SK-N-SH (cell line): ENCODE data around the gene GLTP. TPM values are rescaled to one million over a fixed set of nuclear protein-coding genes. Genes with fewer than 3 reads are reported as not detected.

Experiments used
- CTCF ChIA-PET: fragments of 300-600, 350-600 bp; formaldehyde crosslinking; extraction: SDS; loops from one replicate; lab custom pipeline; 2021; lab: Yijun Ruan, JAX
- POLR2A ChIA-PET: fragments of 350-600 bp; sonication (Branson Sonifier 250); formaldehyde crosslinking; extraction: SDS; loops from one replicate; lab custom pipeline; 2020; ENCODE audit warnings: antibody characterized with exemption, inconsistent platforms; lab: Yijun Ruan, JAX
- DNase-seq: peaks from one replicate; pipeline ENCODE4 v3.0.0; 2012
- H2AFZ ChIP-seq: fragments of 200-600 bp; sonication (generic); 2 replicates; pipeline ENCODE4 v1.8.1; 2016; ENCODE audit warnings: antibody characterized with exemption, mild to moderate bottlenecking, low read depth
- H3F3A ChIP-seq: fragments of 200-600 bp; sonication (generic); replicated peaks from 2 replicates; pipeline ENCODE3; 2016; ENCODE audit warnings: antibody characterized with exemption, mild to moderate bottlenecking; ENCODE audit not compliant: insufficient read depth
- H3K27ac ChIP-seq, 2 experiments: fragments of 200-500 bp in 1 of 2; fragments of 200-600 bp in 1 of 2; sonication (Bioruptor generic) in 1 of 2; sonication (generic), shearing (Covaris generic) in 1 of 2; 2 replicates each; pipeline versions ENCODE4 v1.5.1 to v1.6.1; 2014 to 2016; ENCODE audit warnings: low read depth in 2 of 2, inconsistent platforms in 1 of 2, low read length in 1 of 2, mild to moderate bottlenecking in 1 of 2, mixed read lengths in 1 of 2
- H3K27me3 ChIP-seq: fragments of 200-600 bp; sonication (generic), shearing (Covaris generic); 2 replicates; pipeline ENCODE4 v1.6.1; 2016; ENCODE audit warnings: mixed run types; ENCODE audit not compliant: insufficient read depth
- H3K36me3 ChIP-seq, 2 experiments: fragments of 200-500 bp in 1 of 2; fragments of 200-600 bp in 1 of 2; sonication (Bioruptor generic) in 1 of 2; sonication (generic) in 1 of 2; replicated peaks in 1 of 2; 2 replicates each; pipeline versions ENCODE3 to v1.5.1; 2014 to 2016; ENCODE audit warnings: low read length in 1 of 2, mild to moderate bottlenecking in 1 of 2; ENCODE audit not compliant: insufficient read depth in 2 of 2, control insufficient read depth in 1 of 2
- H3K4me1 ChIP-seq, 2 experiments: fragments of 200-500 bp in 1 of 2; fragments of 200-600 bp in 1 of 2; sonication (Bioruptor generic) in 1 of 2; sonication (generic), shearing (Covaris generic) in 1 of 2; 2 replicates each; pipeline versions ENCODE4 v1.5.1 to v1.6.1; 2014 to 2016; ENCODE audit warnings: low read depth in 1 of 2, low read length in 1 of 2, mixed run types in 1 of 2; ENCODE audit not compliant: insufficient read depth in 2 of 2, control insufficient read depth in 1 of 2
- H3K4me2 ChIP-seq: fragments of 200-600 bp; sonication (generic), shearing (Covaris generic); 2 replicates; pipeline ENCODE4 v1.6.1; 2017; ENCODE audit warnings: mixed run types
- H3K4me3 ChIP-seq, 2 experiments: fragments of 200-500 bp in 1 of 2; fragments of 200-600 bp in 1 of 2; sonication (Bioruptor generic) in 1 of 2; sonication (generic), shearing (Covaris generic) in 1 of 2; 2 replicates each; pipeline versions ENCODE4 v1.5.1 to v1.8.1; 2014 to 2016; ENCODE audit warnings: low read depth in 2 of 2, inconsistent platforms in 1 of 2, low read length in 1 of 2, mild to moderate bottlenecking in 1 of 2, mixed read lengths in 1 of 2, moderate library complexity in 1 of 2
- H3K79me2 ChIP-seq: fragments of 200-600 bp; sonication (generic); 2 replicates; pipeline ENCODE4 v1.8.1; 2017; ENCODE audit warnings: mild to moderate bottlenecking; ENCODE audit not compliant: insufficient read depth
- H3K9ac ChIP-seq: fragments of 200-600 bp; sonication (generic); 2 replicates; pipeline ENCODE4 v1.6.1; 2017; ENCODE audit warnings: mixed run types
- H3K9me2 ChIP-seq: fragments of 200-600 bp; sonication (generic); 2 replicates; pipeline ENCODE4 v1.6.1; 2017; ENCODE audit warnings: mixed run types
- H3K9me3 ChIP-seq: fragments of 200-600 bp; sonication (generic); 2 replicates; pipeline ENCODE4 v1.6.1; 2017; ENCODE audit warnings: mixed run types, mild to moderate bottlenecking, moderate library complexity
- H4K20me1 ChIP-seq: fragments of 200-600 bp; sonication (generic); 2 replicates; pipeline ENCODE4 v1.6.1; 2017; ENCODE audit warnings: mild to moderate bottlenecking, mixed run types; ENCODE audit not compliant: insufficient read depth
- CHD2 ChIP-seq: fragments of 150-350 bp; IDR thresholded peaks from 2 replicates; pipeline ENCODE4 v1.6.1; 2018; ENCODE audit warnings: low read length; ENCODE audit not compliant: partially characterized antibody
- GABPA ChIP-seq: IDR thresholded peaks from 2 replicates; pipeline ENCODE4 v1.4.0; 2012; ENCODE audit warnings: low read depth, mild to moderate bottlenecking
- IRF3 ChIP-seq: fragments of 150-350 bp; IDR thresholded peaks from 2 replicates; pipeline ENCODE4 v1.6.1; 2016; ENCODE audit warnings: mild to moderate bottlenecking, low read depth, low read length
- MAX ChIP-seq: IDR thresholded peaks from 2 replicates; pipeline ENCODE4 v1.4.0; 2012; ENCODE audit warnings: low read depth
- MXI1 ChIP-seq: IDR thresholded peaks from 2 replicates; pipeline ENCODE4 v1.6.1; 2012; ENCODE audit warnings: mild to moderate bottlenecking, low read depth, low read length, improper control_type of control experiment
- NRF1 ChIP-seq: IDR thresholded peaks from 2 replicates; pipeline ENCODE4 v1.6.1; 2012; ENCODE audit warnings: low read depth, mild to moderate bottlenecking, low read length
- PBX3 ChIP-seq: IDR thresholded peaks from 2 replicates; pipeline ENCODE4; 2012
- POLR2AphosphoS5 ChIP-seq: IDR thresholded peaks from 2 replicates; pipeline ENCODE4 v1.6.1; 2012; ENCODE audit warnings: low read depth, low read length
- RAD21 ChIP-seq: IDR thresholded peaks from 2 replicates; pipeline ENCODE4 v1.6.1; 2012; ENCODE audit warnings: mild to moderate bottlenecking, low read length
- RCOR1 ChIP-seq: fragments of 150-350 bp; IDR thresholded peaks from 2 replicates; pipeline ENCODE4 v1.6.1; 2017; ENCODE audit warnings: antibody characterized with exemption, low read length
- SIN3A ChIP-seq: IDR thresholded peaks from 2 replicates; pipeline ENCODE4 v1.6.1; 2012; ENCODE audit warnings: low read depth, mild to moderate bottlenecking, low read length, moderate library complexity, borderline replicate concordance
- SMC3 ChIP-seq: IDR thresholded peaks from 2 replicates; pipeline ENCODE4 v1.6.1; 2012; ENCODE audit warnings: low read depth, low read length, improper control_type of control experiment
- TAF1 ChIP-seq: IDR thresholded peaks from 2 replicates; pipeline ENCODE4 v1.6.1; 2012; ENCODE audit warnings: low read depth, mild to moderate bottlenecking, low read length, moderate library complexity, borderline replicate concordance
- YY1 ChIP-seq: IDR thresholded peaks from 2 replicates; pipeline ENCODE4 v1.4.0; 2012; ENCODE audit warnings: low read depth, mild to moderate bottlenecking
- WGBS: methylation state at CpG from one replicate; pipeline ENCODE4 v1.1.6; 2017; ENCODE audit warnings: low lambda C conversion rate; 5-methylcytosine and 5-hydroxymethylcytosine counted together
- polyA plus RNA-seq, 3 experiments: library from polyadenylated mRNA; depleted of rRNA; stranded (reverse); fragments of >200 nt; gene quantifications; 2 replicates each; pipeline ENCODE4 v1.2.3, GENCODE V29; 2012
- TF ChIP-seq, protein P1 (sequence below): IDR thresholded peaks from 2 replicates; pipeline ENCODE4 v1.4.0; 2012; ENCODE audit warnings: low read depth, borderline replicate concordance

The GLTP gene
- polyA plus RNA-seq, 1 of the 3 experiments (the other 2 are of a cell fraction), result 23.0 TPM

DNA sequence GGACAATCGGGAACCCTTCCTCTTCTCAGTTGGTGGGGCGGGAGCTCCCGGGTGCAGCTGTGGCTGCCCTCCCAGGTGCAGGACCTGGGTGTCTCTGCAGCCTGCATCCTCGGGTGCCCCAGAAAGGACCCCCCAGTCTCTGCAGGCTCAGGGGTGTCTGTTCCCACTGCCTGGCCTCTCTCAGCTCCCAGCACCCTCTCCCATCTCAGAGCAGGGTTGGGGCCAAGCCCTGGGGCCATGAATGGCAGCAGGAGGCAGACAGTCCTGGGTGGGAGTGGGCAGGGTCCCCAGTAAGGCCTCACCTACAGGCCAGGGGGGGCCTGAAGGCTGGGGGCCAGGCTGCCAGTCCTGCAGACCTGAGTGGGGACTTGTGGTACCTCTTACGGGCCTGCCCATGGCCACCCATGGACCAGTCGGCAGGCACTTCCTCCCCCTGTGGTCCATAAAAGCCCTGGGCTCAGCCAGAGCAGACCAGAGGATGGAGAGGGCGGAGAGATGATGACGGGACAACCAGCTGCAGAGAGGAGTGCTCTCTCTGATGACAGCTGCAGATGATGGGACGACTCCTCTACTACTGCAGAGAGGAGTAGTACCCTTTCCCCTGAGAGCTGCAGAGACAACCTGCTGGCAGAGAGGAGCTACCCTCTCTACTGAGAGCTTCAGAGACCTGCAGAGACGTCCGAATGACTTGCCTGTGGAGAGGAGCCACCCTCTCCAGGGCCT lies 46.3 kb upstream of the GLTP start:
- CTCF ChIA-PET, result interaction anchor here (0.6 to 6.1 kb wide), 7 partner anchors 10 to 152 kb away, joined by 3 to 43 read pairs (median 3); no protein-coding TSS in a partner anchor
- H3K4me1 ChIP-seq, result no peaks in the 10 kb centered on the region
- H3K79me2 ChIP-seq, result no peaks in the 10 kb centered on the region
- H3F3A ChIP-seq, result no peaks in the 10 kb centered on the region
- no peak overlapping the region for H3K4me3 ChIP-seq
- no peak overlapping the region for H2AFZ ChIP-seq
- H3K36me3 ChIP-seq, result peaks cover 5 to 17% of the 10 kb centered on the region in 2 experiments
- H3K9me2 ChIP-seq, result no peaks in the 10 kb centered on the region
- no peak for TF ChIP-seq MXI1
- no peak for TF ChIP-seq MAX
- TF ChIP-seq SIN3A, result no peak
- TF ChIP-seq RAD21, result no peak
- no peak for TF ChIP-seq YY1
- TF ChIP-seq TAF1, result no peak
- no peak for TF ChIP-seq SMC3
- no peak for TF ChIP-seq POLR2AphosphoS5
- TF ChIP-seq IRF3, result no peak
- TF ChIP-seq PBX3, result no peak
- TF ChIP-seq, protein P1, sequence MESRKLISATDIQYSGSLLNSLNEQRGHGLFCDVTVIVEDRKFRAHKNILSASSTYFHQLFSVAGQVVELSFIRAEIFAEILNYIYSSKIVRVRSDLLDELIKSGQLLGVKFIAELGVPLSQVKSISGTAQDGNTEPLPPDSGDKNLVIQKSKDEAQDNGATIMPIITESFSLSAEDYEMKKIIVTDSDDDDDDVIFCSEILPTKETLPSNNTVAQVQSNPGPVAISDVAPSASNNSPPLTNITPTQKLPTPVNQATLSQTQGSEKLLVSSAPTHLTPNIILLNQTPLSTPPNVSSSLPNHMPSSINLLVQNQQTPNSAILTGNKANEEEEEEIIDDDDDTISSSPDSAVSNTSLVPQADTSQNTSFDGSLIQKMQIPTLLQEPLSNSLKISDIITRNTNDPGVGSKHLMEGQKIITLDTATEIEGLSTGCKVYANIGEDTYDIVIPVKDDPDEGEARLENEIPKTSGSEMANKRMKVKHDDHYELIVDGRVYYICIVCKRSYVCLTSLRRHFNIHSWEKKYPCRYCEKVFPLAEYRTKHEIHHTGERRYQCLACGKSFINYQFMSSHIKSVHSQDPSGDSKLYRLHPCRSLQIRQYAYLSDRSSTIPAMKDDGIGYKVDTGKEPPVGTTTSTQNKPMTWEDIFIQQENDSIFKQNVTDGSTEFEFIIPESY, result no peak
- no peak for TF ChIP-seq CHD2
- no peak for TF ChIP-seq RCOR1
- TF ChIP-seq NRF1, result no peak
- TF ChIP-seq GABPA, result no peak
- 86% methylated on average over 4 of the region's 11 CpGs for WGBS
- H3K27me3 ChIP-seq, result no peaks in the 10 kb centered on the region
- no peaks in the 10 kb centered on the region for H3K9me3 ChIP-seq
- H3K9ac ChIP-seq, result no peak overlapping the region
- DNase-seq, result no peak
- no peak overlapping the region for H3K4me2 ChIP-seq
- H4K20me1 ChIP-seq, result no peaks in the 10 kb centered on the region
- H3K27ac ChIP-seq, result no peak overlapping the region
- POLR2A ChIA-PET, result no interaction called here
